HCT116 (cell line): ENCODE results near the gene ARPC4. TPM values are rescaled to one million over a fixed set of nuclear protein-coding genes. Genes with fewer than 3 reads are reported as not detected.

Experiments used
- ATAC-seq: fragments of 200-7000 bp; cut with Tn5 transposase; 2 replicates; pipeline ENCODE4 v1.9.1; 2020; ENCODE audit warnings: mild to moderate bottlenecking, moderate library complexity
- BruUV-seq: library from RNA; stranded (reverse); fragments of 400-500 nt; replicated peaks from 2 replicates; lab custom pipeline; 2021; lab: Mats Ljungman, UMichigan
- CTCF ChIA-PET: fragments of 300-600 bp; sonication (Branson Sonifier 250); formaldehyde crosslinking; loops from one replicate; lab custom pipeline; 2021; ENCODE audit warnings: antibody characterized with exemption; lab: Charles Lee
- POLR2A ChIA-PET: fragments of 300-600, 350-600 bp; sonication (Branson Sonifier 250); formaldehyde crosslinking; loops from one replicate; lab custom pipeline; 2021; ENCODE audit warnings: antibody characterized with exemption; lab: Charles Lee
- RAD21 ChIA-PET, 2 experiments: fragments of 300-600 bp; sonication (Branson Sonifier 250); formaldehyde crosslinking; loops; one replicate each; lab custom pipeline; 2023; ENCODE audit warnings: low total read pairs in 2 of 2; ENCODE audit not compliant: uncharacterized antibody in 2 of 2, unreplicated experiment in 2 of 2, low non-redundant PET in 1 of 2; lab: Charles Lee
- DNase-seq: peaks from one replicate; pipeline ENCODE4 v3.0.0-alpha.2; 2010; ENCODE audit warnings: low read depth, low spot score
- H2AFZ ChIP-seq: fragments of 200-600 bp; shearing (Covaris generic), sonication (generic); 2 replicates; pipeline ENCODE4 v1.6.1; 2017; ENCODE audit warnings: low read depth, mixed run types, mixed read lengths, antibody characterized with exemption, low read length; ENCODE audit not compliant: poor library complexity, severe bottlenecking
- H3K27ac ChIP-seq: 2 replicates; pipeline ENCODE4 v1.5.1; 2012; ENCODE audit warnings: low read depth, low read length
- H3K27me3 ChIP-seq: fragments of 200-600 bp; sonication (generic); 2 replicates; pipeline ENCODE4 v1.6.1; 2016; ENCODE audit warnings: mixed run types, low read length, mixed read lengths; ENCODE audit not compliant: insufficient read depth
- H3K36me3 ChIP-seq, 2 experiments: fragments of 200-500 bp in 1 of 2; fragments of 200-600 bp in 1 of 2; sonication (Bioruptor generic) in 1 of 2; sonication (generic) in 1 of 2; 2 replicates each; pipeline versions ENCODE4 v1.5.1 to v1.6.1; 2014 to 2016; ENCODE audit warnings: low read length in 2 of 2, inconsistent platforms in 1 of 2, mixed read lengths in 1 of 2, mixed run types in 1 of 2; ENCODE audit not compliant: insufficient read depth in 2 of 2, control insufficient read depth in 1 of 2
- H3K4me1 ChIP-seq, 2 experiments: fragments of 200-600 bp in 1 of 2; sonication (generic) in 1 of 2; 2 replicates each; pipeline versions ENCODE4 v1.5.1 to v1.6.1; 2012 to 2017; ENCODE audit warnings: low read length in 2 of 2, inconsistent platforms in 1 of 2, mild to moderate bottlenecking in 1 of 2, mixed read lengths in 1 of 2, mixed run types in 1 of 2, moderate library complexity in 1 of 2; ENCODE audit not compliant: insufficient read depth in 2 of 2, control insufficient read depth in 1 of 2
- H3K4me2 ChIP-seq: fragments of 200-600 bp; sonication (generic); 2 replicates; pipeline ENCODE4 v1.6.1; 2017; ENCODE audit warnings: mixed run types, low read length, mixed read lengths
- H3K4me3 ChIP-seq, 2 experiments: fragments of 200-600 bp in 1 of 2; sonication (generic) in 1 of 2; replicated peaks in 1 of 2; 2 replicates each; pipeline ENCODE4 v1.5.1; 2011 to 2016; ENCODE audit warnings: low read length in 2 of 2, control low read depth in 1 of 2, low read depth in 1 of 2, mild to moderate bottlenecking in 1 of 2, mixed read lengths in 1 of 2, mixed run types in 1 of 2
- H3K79me2 ChIP-seq: fragments of 200-600 bp; sonication (generic); 2 replicates; pipeline ENCODE4 v1.6.1; 2017; ENCODE audit warnings: mild to moderate bottlenecking, mixed run types, low read length, moderate library complexity, mixed read lengths; ENCODE audit not compliant: insufficient read depth
- H3K9ac ChIP-seq: fragments of 200-600 bp; sonication (generic); 2 replicates; pipeline ENCODE4 v1.6.1; 2016; ENCODE audit warnings: low read length, mixed read lengths
- H3K9me2 ChIP-seq: fragments of 200-600 bp; sonication (generic), shearing (Covaris generic); 2 replicates; pipeline ENCODE4 v1.6.1; 2017; ENCODE audit warnings: mixed run types, mild to moderate bottlenecking, moderate library complexity; ENCODE audit not compliant: insufficient read depth
- H3K9me3 ChIP-seq, 2 experiments: fragments of 200-500 bp in 1 of 2; fragments of 200-600 bp in 1 of 2; sonication (Bioruptor generic) in 1 of 2; sonication (generic) in 1 of 2; 2 replicates each; pipeline ENCODE4 v1.6.1; 2014 to 2017; ENCODE audit warnings: low read length in 2 of 2, mixed read lengths in 2 of 2, inconsistent platforms in 1 of 2, low read depth in 1 of 2, mild to moderate bottlenecking in 1 of 2, mixed run types in 1 of 2, moderate library complexity in 1 of 2; ENCODE audit not compliant: control insufficient read depth in 1 of 2, insufficient read depth in 1 of 2
- H4K20me1 ChIP-seq: fragments of 200-600 bp; sonication (generic), shearing (Covaris generic); 2 replicates; pipeline ENCODE4 v1.6.1; 2017; ENCODE audit warnings: mixed run types, mild to moderate bottlenecking, moderate library complexity; ENCODE audit not compliant: insufficient read depth
- CBX3 ChIP-seq: IDR thresholded peaks from 2 replicates; pipeline ENCODE4 v1.6.1; 2012; ENCODE audit warnings: low read depth
- CEBPB ChIP-seq: IDR thresholded peaks from 2 replicates; pipeline ENCODE4 v1.6.1; 2012; ENCODE audit warnings: low read depth
- MAX ChIP-seq: IDR thresholded peaks from 2 replicates; pipeline ENCODE4 v1.6.1; 2012
- POLR2AphosphoS5 ChIP-seq: IDR thresholded peaks from 2 replicates; pipeline ENCODE4 v1.6.1; 2011; ENCODE audit warnings: mild to moderate bottlenecking, low read depth, low read length, moderate library complexity
- RAD21 ChIP-seq: IDR thresholded peaks from 2 replicates; pipeline ENCODE4 v1.6.1; 2012; ENCODE audit warnings: low read depth, mild to moderate bottlenecking
- SIN3A ChIP-seq: IDR thresholded peaks from 2 replicates; pipeline ENCODE4 v1.6.1; 2012; ENCODE audit warnings: low read depth
- SP1 ChIP-seq: IDR thresholded peaks from 2 replicates; pipeline ENCODE4 v1.6.1; 2012; ENCODE audit warnings: low read depth
- YY1 ChIP-seq: IDR thresholded peaks from 2 replicates; pipeline ENCODE4 v1.6.1; 2011; ENCODE audit warnings: low read length, low read depth, moderate library complexity, mild to moderate bottlenecking; ENCODE audit not compliant: insufficient replicate concordance; ENCODE audit errors: extremely low read depth
- ZNF274 ChIP-seq: fragments of 200-500 bp; sonication (Bioruptor generic); IDR thresholded peaks from 2 replicates; pipeline ENCODE4 v1.6.1; 2014; ENCODE audit warnings: mild to moderate bottlenecking, low read depth, low read length, inconsistent platforms
- intact Hi-C: fragments of 100-400 bp; cut with micrococcal nuclease; formaldehyde crosslinking; loops from 2 replicates; pipeline ENCODE4 v1.10.0; 2022
- total RNA-seq: library from RNA; stranded (reverse); gene quantifications from one replicate; pipeline ENCODE4 v1.2.1, GENCODE V29; 2021; ENCODE audit not compliant: unreplicated experiment

ARPC4 gene
- total RNA-seq, 1 experiment from 2014 or later, result 110 TPM

- TF ChIP-seq POLR2AphosphoS5 (no peak), SIN3A (no peak), YY1 (no peak), ZNF274 (no peak), MAX (no peak)
- H3K9me2 ChIP-seq, result no peaks in the 10 kb centered on the region
- DNase-seq (no peak), ATAC-seq (no peak)
- H2AFZ ChIP-seq, result no peak overlapping the region
- peaks cover 0 to 11% of the 10 kb centered on the region in 2 experiments; a peak in 1 of 4 replicates for H3K4me1 ChIP-seq
- intact Hi-C loops, result no loop called here
- POLR2A ChIA-PET, result no interaction called here
- H3K9ac ChIP-seq, result no peak overlapping the region
- H3K79me2 ChIP-seq, result no peaks in the 10 kb centered on the region
- H4K20me1 ChIP-seq, result no peaks in the 10 kb centered on the region
- H3K36me3 ChIP-seq, result peaks cover 5 to 8% of the 10 kb centered on the region in 2 experiments; a peak in 3 of 4 replicates
- no peaks in the 10 kb centered on the region for H3K27me3 ChIP-seq
- no peak overlapping the region for H3K4me3 ChIP-seq
- CTCF ChIA-PET, result no interaction called here
- RAD21 ChIA-PET, result no interaction called here
- H3K27ac ChIP-seq, result no peak overlapping the region
- no peaks in the 10 kb centered on the region for H3K9me3 ChIP-seq
- H3K4me2 ChIP-seq, result no peak overlapping the region
- BruUV-seq, result no TSS peak
Observed at GRCh38 chr3:9779075-9779593, 13.7 kb upstream of the ARPC4 start.

GRCh38 chr3:9779721-9780457 is 13.0 kb upstream of the ARPC4 start:
- RAD21 ChIA-PET, result no interaction called here
- POLR2A ChIA-PET, result no interaction called here
- no peaks in the 10 kb centered on the region for H3K79me2 ChIP-seq
- H3K27me3 ChIP-seq, result no peaks in the 10 kb centered on the region
- ATAC-seq, result no peak
- no peaks in the 10 kb centered on the region for H3K9me3 ChIP-seq
- H3K9ac ChIP-seq, result no peak overlapping the region
- H3K9me2 ChIP-seq, result no peaks in the 10 kb centered on the region
- peaks cover 0 to 11% of the 10 kb centered on the region in 2 experiments; a peak in 1 of 4 replicates for H3K4me1 ChIP-seq
- CTCF ChIA-PET, result no interaction called here
- H4K20me1 ChIP-seq, result no peaks in the 10 kb centered on the region
- intact Hi-C loops, result no loop called here
- peaks cover 6 to 13% of the 10 kb centered on the region in 2 experiments; a peak in 3 of 4 replicates for H3K36me3 ChIP-seq
- no peak for TF ChIP-seq CEBPB
- no peak for TF ChIP-seq CBX3
- no peak for TF ChIP-seq RAD21
- TF ChIP-seq SP1, result no peak
- no TSS peak for BruUV-seq
- H3K4me3 ChIP-seq, result no peak overlapping the region
- H2AFZ ChIP-seq, result no peak overlapping the region
- H3K27ac ChIP-seq, result no peak overlapping the region
- no peak for DNase-seq
- H3K4me2 ChIP-seq, result no peak overlapping the region
